Measurements from ENCODE around the gene IL9R. TPM values are rescaled to one million over a fixed set of nuclear protein-coding genes. Genes with fewer than 3 reads are reported as not detected.
"Not testable (repeated sequence)": the region's sequence is repeated elsewhere in the genome, so short reads cannot be mapped to it uniquely, and the experiment has no call there.

The IL9R gene
- total and polyA plus RNA-seq, 10 donors, result 0.85 to 7.1 (median 3.1) TPM

- Histone ChIP-seq H3K27me3 (replicated peaks in 1 of 7) (no peaks in the 10 kb centered on the region), H3K4me1 (no peaks in the 10 kb centered on the region), H3K4me3 (no peak overlapping the region), H3K27ac (no peak overlapping the region), H3K9me3 (peaks cover 0 to 33% (median 17%) of the 10 kb centered on the region in 8 donors), H3K36me3 (no peaks in the 10 kb centered on the region)
- DNase-seq, result no peak
- 49 to 62% (median 59%) methylated on average over 2 of the region's 2 CpGs for WGBS, 5 donors
- intact Hi-C loops (cut with DNase I; ENCODE audit: low total_unique reads), result no loop called here
- TF ChIP-seq POLR2A (IDR thresholded peaks at IDR 0.05), result no peak
- no peak for TF ChIP-seq POLR2AphosphoS5 (IDR thresholded peaks at IDR 0.05)
- TF ChIP-seq, protein P1, sequence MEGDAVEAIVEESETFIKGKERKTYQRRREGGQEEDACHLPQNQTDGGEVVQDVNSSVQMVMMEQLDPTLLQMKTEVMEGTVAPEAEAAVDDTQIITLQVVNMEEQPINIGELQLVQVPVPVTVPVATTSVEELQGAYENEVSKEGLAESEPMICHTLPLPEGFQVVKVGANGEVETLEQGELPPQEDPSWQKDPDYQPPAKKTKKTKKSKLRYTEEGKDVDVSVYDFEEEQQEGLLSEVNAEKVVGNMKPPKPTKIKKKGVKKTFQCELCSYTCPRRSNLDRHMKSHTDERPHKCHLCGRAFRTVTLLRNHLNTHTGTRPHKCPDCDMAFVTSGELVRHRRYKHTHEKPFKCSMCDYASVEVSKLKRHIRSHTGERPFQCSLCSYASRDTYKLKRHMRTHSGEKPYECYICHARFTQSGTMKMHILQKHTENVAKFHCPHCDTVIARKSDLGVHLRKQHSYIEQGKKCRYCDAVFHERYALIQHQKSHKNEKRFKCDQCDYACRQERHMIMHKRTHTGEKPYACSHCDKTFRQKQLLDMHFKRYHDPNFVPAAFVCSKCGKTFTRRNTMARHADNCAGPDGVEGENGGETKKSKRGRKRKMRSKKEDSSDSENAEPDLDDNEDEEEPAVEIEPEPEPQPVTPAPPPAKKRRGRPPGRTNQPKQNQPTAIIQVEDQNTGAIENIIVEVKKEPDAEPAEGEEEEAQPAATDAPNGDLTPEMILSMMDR (IDR thresholded peaks at IDR 0.05 in 8 of 11, conservative IDR thresholded peaks at IDR 0.05 in 3 of 11), result no peak
These were observed 12.3 kb upstream of the IL9R start for GRCh38 chrX:155985208-155985607.

- H3K36me3 ChIP-seq; H3K4me1 ChIP-seq; intact Hi-C loops (cut with DNase I; ENCODE audit: low total_unique reads); H3K27ac ChIP-seq; H3K4me3 ChIP-seq; DNase-seq; H3K27me3 ChIP-seq (replicated peaks in 1 of 7): not testable (repeated sequence)
- 25 to 44% (median 36%) methylated on average over 2 of the region's 2 CpGs for WGBS, 5 donors
- peaks cover 0 to 29% (median 17%) of the 10 kb centered on the region in 8 donors for H3K9me3 ChIP-seq
These were observed 10.5 kb upstream of the IL9R start for GRCh38 chrX:155986995-155987394.

- intact Hi-C loops (cut with DNase I; ENCODE audit: low total_unique reads), result no loop called here
- Histone ChIP-seq H3K4me3 (no peak overlapping the region), H3K36me3 (no peaks in the 10 kb centered on the region), H3K27ac (no peak overlapping the region), H3K9me3 (peaks cover 0 to 10% (median 4%) of the 10 kb centered on the region in 8 donors), H3K27me3 (replicated peaks in 1 of 7) (no peaks in the 10 kb centered on the region), H3K4me1 (no peaks in the 10 kb centered on the region)
- TF ChIP-seq POLR2AphosphoS5 (IDR thresholded peaks at IDR 0.05) (no peak), POLR2A (IDR thresholded peaks at IDR 0.05) (no peak)
- TF ChIP-seq, protein P1 (IDR thresholded peaks at IDR 0.05 in 8 of 11, conservative IDR thresholded peaks at IDR 0.05 in 3 of 11), result no peak
- 79 to 92% (median 84%) methylated on average over 4 of the region's 4 CpGs for WGBS, 5 donors
- DNase-seq, result no peak
These were observed 8.6 kb upstream of the IL9R start for GRCh38 chrX:155988859-155989258.

DNA sequence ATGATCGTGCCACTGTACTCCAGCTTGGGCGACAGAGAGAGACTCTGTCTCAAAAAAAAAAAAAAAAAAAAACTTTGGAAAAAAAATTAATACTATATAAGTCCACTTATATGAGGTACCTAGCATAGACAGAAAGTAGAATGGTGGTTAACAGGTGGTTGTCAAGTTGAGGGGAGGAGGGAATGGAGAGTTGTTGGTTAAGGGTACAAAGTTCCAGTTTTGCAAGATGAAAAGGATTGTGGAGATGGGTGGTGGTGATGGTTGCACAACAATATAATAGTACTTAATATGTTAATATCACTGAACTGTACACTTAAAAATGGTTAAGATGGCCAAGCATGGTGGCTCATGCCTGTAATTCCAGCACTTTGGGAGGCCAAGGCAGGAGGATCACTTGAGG is 4.1 kb upstream of the IL9R start:
- Histone ChIP-seq H3K4me1 (no peaks in the 10 kb centered on the region), H3K4me3 (no peak overlapping the region), H3K27me3 (replicated peaks in 1 of 7) (no peaks in the 10 kb centered on the region), H3K9me3 (no peaks in the 10 kb centered on the region), H3K27ac (no peak overlapping the region), H3K36me3 (no peaks in the 10 kb centered on the region)
- intact Hi-C loops (cut with DNase I; ENCODE audit: low total_unique reads), result no loop called here
- WGBS, 5 donors, result 80 to 88% (median 83%) methylated on average over 2 of the region's 2 CpGs
- TF ChIP-seq, protein P1 (IDR thresholded peaks at IDR 0.05 in 8 of 11, conservative IDR thresholded peaks at IDR 0.05 in 3 of 11), result no peak
- no peak for DNase-seq

DNA sequence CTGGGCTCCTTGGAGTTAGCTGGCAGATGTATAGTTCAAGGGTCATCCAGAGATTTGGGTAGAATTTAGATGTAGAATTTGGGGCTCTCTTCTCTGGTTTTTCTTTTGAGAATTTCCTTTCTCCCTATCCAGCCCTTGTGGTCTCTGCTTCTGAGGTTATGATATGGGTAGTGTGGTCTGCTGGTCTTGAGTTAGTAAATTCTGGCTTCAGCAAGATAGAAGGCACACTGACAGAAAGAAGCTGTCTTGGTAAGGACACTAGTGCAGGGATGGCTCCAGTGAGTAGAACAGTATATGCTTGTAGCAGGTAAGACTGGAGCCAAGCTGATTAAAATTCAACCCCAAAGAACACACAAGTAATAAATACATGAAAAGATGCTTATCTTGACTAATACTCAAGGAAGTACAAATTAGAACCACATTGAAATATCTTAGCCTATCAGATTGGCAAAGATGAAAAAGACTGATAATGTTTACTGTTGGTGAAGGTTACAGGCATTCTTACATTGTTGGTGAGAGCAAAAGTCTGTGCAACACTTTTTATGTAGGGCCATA is 2.1 kb upstream of the IL9R start:
- H3K4me1 ChIP-seq, result no peaks in the 10 kb centered on the region
- TF ChIP-seq, protein P1 (IDR thresholded peaks at IDR 0.05 in 8 of 11, conservative IDR thresholded peaks at IDR 0.05 in 3 of 11), result no peak
- no peak for TF ChIP-seq POLR2AphosphoS5 (IDR thresholded peaks at IDR 0.05)
- no peak for TF ChIP-seq POLR2A (IDR thresholded peaks at IDR 0.05)
- no peaks in the 10 kb centered on the region for H3K27me3 ChIP-seq (replicated peaks in 1 of 7)
- no peak for DNase-seq
- intact Hi-C loops (cut with DNase I; ENCODE audit: low total_unique reads), result no loop called here
- H3K36me3 ChIP-seq, result no peaks in the 10 kb centered on the region
- no peaks in the 10 kb centered on the region for H3K9me3 ChIP-seq
- H3K27ac ChIP-seq, result no peak overlapping the region
- no peak overlapping the region for H3K4me3 ChIP-seq
